ENCODE data around the gene TBC1D4.
"Not testable (repeated sequence)": the region's sequence is repeated elsewhere in the genome, so short reads cannot be mapped to it uniquely, and the experiment has no call there.

TBC1D4 gene

GRCh38 chr13:75357576-75358289, 124.2 kb downstream of the TBC1D4 start:
- peak; percentile 14 for DNase-seq (ENCODE audit: low read depth)

GRCh38 chr13:75356421-75356820, 125.5 kb downstream of the TBC1D4 start:
- DNase-seq (ENCODE audit: low read depth): no peak

- DNase-seq (ENCODE audit: low read depth): no peak
Observed at GRCh38 chr13:75355609-75356008, 126.4 kb downstream of the TBC1D4 start.

GRCh38 chr13:75353781-75354193, 128.2 kb downstream of the TBC1D4 start:
- DNase-seq (ENCODE audit: low read depth): no peak

GRCh38 chr13:75352641-75353327, 129.2 kb downstream of the TBC1D4 start:
- DNase-seq (ENCODE audit: low read depth): no peak

- DNase-seq (ENCODE audit: low read depth): not testable (repeated sequence)
Observed at GRCh38 chr13:75351538-75351937, 130.4 kb downstream of the TBC1D4 start.

- DNase-seq (ENCODE audit: low read depth): no peak
Observed at GRCh38 chr13:75347925-75348324, 134.0 kb downstream of the TBC1D4 start.

GRCh38 chr13:75347457-75347856, 134.5 kb downstream of the TBC1D4 start:
- DNase-seq (ENCODE audit: low read depth): no peak

- no peak for DNase-seq (ENCODE audit: low read depth)
Observed at GRCh38 chr13:75345193-75345592, 136.8 kb downstream of the TBC1D4 start.

GRCh38 chr13:75341028-75341427, 140.9 kb downstream of the TBC1D4 start:
- DNase-seq (ENCODE audit: low read depth): no peak

- no peak for DNase-seq (ENCODE audit: low read depth)
Observed at GRCh38 chr13:75339635-75340374, 142.2 kb downstream of the TBC1D4 start.

- no peak for DNase-seq (ENCODE audit: low read depth)
Observed at GRCh38 chr13:75334634-75335447, 147.1 kb downstream of the TBC1D4 start.

- no peak for DNase-seq (ENCODE audit: low read depth)
Observed at GRCh38 chr13:75333103-75333502, 148.9 kb downstream of the TBC1D4 start.

GRCh38 chr13:75331792-75332349, 150.1 kb downstream of the TBC1D4 start:
- no peak for DNase-seq (ENCODE audit: low read depth)

- no peak for DNase-seq (ENCODE audit: low read depth)
Observed at GRCh38 chr13:75330770-75331169, 151.2 kb downstream of the TBC1D4 start.

GRCh38 chr13:75329723-75330122, 152.2 kb downstream of the TBC1D4 start:
- DNase-seq (ENCODE audit: low read depth): no peak

GRCh38 chr13:75329097-75329496, 152.9 kb downstream of the TBC1D4 start:
- no peak for DNase-seq (ENCODE audit: low read depth)

GRCh38 chr13:75327135-75327510, 154.8 kb downstream of the TBC1D4 start:
- no peak for DNase-seq (ENCODE audit: low read depth)

GRCh38 chr13:75326173-75327134, 155.5 kb downstream of the TBC1D4 start:
- DNase-seq (ENCODE audit: low read depth): peak; percentile 10

- no peak for DNase-seq (ENCODE audit: low read depth)
Observed at GRCh38 chr13:75325711-75326110, 156.3 kb downstream of the TBC1D4 start.

Data from stimulated activated CD8-positive, alpha-beta memory T cell treated with anti-CD3 and anti-CD28 coated beads, Interleukin-15, amount 100 ng/mL, for 1 hour (primary cell).